ENCODE measurements around the gene RALGDS.
A peak's percentile ranks its signal among the peaks of the same experiment; 100 is the strongest.
"Not testable (repeated sequence)": the region's sequence is repeated elsewhere in the genome, so short reads cannot be mapped to it uniquely, and the experiment has no call there.

The RALGDS gene

DNA sequence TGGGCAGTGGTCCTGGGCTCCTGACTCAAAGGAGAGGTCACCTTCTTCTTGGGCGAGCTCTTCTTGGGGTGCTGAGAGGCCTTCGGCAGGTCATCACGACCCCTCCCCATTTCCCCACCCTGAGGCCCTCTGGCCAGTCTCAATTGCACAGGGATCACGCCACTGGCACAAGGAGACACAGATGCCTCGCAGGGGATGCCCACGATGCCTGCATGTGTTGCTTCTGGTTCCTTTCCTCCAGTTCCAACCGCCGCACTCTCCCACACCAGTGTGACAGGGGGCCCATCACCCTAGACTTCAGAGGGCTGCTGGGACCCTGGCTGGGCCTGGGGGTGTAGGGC, 57.9 kb downstream of the RALGDS start (continued):
- TF ChIP-seq ZNF280D (tag by site-specific recombination; IDR thresholded peaks at IDR 0.05) = no peak
- TF ChIP-seq, protein P1, sequence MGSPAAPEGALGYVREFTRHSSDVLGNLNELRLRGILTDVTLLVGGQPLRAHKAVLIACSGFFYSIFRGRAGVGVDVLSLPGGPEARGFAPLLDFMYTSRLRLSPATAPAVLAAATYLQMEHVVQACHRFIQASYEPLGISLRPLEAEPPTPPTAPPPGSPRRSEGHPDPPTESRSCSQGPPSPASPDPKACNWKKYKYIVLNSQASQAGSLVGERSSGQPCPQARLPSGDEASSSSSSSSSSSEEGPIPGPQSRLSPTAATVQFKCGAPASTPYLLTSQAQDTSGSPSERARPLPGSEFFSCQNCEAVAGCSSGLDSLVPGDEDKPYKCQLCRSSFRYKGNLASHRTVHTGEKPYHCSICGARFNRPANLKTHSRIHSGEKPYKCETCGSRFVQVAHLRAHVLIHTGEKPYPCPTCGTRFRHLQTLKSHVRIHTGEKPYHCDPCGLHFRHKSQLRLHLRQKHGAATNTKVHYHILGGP (tag by site-specific recombination; IDR thresholded peaks at IDR 0.05) = no peak

- CTCF ChIA-PET; H3K27ac ChIP-seq (ENCODE audit: extremely low read depth, low read depth, low read length): not testable (repeated sequence)
These were observed 58.5 kb downstream of the RALGDS start for GRCh38 chr9:133062569-133062968.

DNA sequence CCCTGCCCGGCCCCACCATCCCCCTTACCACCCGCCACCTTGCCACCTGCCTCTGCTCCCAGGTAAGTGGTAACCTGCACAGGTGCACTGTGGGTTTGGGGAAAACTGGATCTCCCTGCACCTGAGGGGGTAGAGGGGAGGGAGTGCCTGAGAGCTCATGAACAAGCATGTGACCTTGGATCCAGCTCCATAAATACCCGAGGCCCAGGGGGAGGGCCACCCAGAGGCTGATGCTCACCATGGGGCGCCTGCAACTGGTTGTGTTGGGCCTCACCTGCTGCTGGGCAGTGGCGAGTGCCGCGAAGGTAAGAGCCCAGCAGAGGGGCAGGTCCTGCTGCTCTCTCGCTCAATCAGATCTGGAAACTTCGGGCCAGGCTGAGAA, 59.3 kb downstream of the RALGDS start, which contains the start of gene CEL:
Gene CEL (plus strand): TSS at position 218 of the 382 bp plus-strand sequence. CDS start 22 bp downstream, at position 240.
- H3K9me3 ChIP-seq (ENCODE audit: control insufficient read depth, insufficient read depth, low read depth, low read length); POLR2A ChIA-PET; H3K4me1 ChIP-seq (ENCODE audit: control insufficient read depth, insufficient read depth, low read length); H3K27ac ChIP-seq (ENCODE audit: extremely low read depth, low read depth, low read length); H3K4me3 ChIP-seq (ENCODE audit: low read depth, low read length); CTCF ChIA-PET: not testable (repeated sequence)
- H3K36me3 ChIP-seq (ENCODE audit: control insufficient read depth in 2 of 2, insufficient read depth in 1 of 2, low read length in 2 of 2) = peaks cover 0 to 20% of the 10 kb centered on the region in 2 experiments; a peak in 1 of 3 replicates

More at GRCh38 chr9:133062569-133062968, 58.5 kb downstream of the RALGDS start:
- H3K4me3 ChIP-seq (ENCODE audit: low read depth, low read length); H3K4me1 ChIP-seq (ENCODE audit: control insufficient read depth, insufficient read depth, low read length); POLR2A ChIA-PET; H3K9me3 ChIP-seq (ENCODE audit: control insufficient read depth, insufficient read depth, low read depth, low read length): not testable (repeated sequence)
- TF ChIP-seq ZNF394 (tag by site-specific recombination; IDR thresholded peaks at IDR 0.05; ENCODE audit: borderline replicate concordance) = peak; percentile 33; the same call in 1 of the 2 replicates
- H3K36me3 ChIP-seq (ENCODE audit: control insufficient read depth in 2 of 2, insufficient read depth in 1 of 2, low read length in 2 of 2) = peaks cover 0 to 11% of the 10 kb centered on the region in 2 experiments; a peak in 1 of 3 replicates

DNA sequence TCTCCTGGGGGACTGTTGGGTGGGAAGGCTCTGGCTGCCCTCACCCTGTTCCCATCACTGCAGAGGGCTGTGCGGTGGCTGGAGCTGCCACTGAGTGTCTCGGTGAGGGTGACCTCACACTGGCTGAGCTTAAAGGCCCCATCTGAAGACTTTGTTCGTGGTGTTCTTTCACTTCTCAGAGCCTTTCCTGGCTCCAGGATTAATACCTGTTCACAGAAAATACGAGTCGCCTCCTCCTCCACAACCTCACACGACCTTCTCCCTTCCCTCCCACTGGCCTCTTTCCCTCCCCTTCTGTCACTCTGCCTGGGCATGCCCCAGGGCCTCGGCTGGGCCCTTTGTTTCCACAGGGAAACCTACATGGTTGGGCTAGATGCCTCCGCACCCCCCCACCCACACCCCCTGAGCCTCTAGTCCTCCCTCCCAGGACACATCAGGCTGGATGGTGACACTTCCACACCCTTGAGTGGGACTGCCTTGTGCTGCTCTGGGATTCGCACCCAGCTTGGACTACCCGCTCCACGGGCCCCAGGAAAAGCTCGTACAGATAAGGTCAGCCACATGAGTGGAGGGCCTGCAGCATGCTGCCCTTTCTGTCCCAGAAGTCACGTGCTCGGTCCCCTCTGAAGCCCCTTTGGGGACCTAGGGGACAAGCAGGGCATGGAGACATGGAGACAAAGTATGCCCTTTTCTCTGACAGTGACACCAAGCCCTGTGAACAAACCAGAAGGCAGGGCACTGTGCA, 59.8 kb downstream of the RALGDS start:
- H3K4me3 ChIP-seq (ENCODE audit: low read depth, low read length); H3K9me3 ChIP-seq (ENCODE audit: control insufficient read depth, insufficient read depth, low read depth, low read length); H3K4me1 ChIP-seq (ENCODE audit: control insufficient read depth, insufficient read depth, low read length); H3K27ac ChIP-seq (ENCODE audit: extremely low read depth, low read depth, low read length): not testable (repeated sequence)
- POLR2A ChIA-PET = interaction anchor here (0.6 kb wide), 1 partner anchor 23 kb away, joined by 5 read pairs; no protein-coding TSS in a partner anchor
- TF ChIP-seq GLIS2 (tag by site-specific recombination; IDR thresholded peaks at IDR 0.05) (0 out of 2 replicates have a peak, but pooled peaks have one; percentile 24), ZNF449 (tag by site-specific recombination; IDR thresholded peaks at IDR 0.05) (peak; percentile 53; the same call in 1 of the 2 replicates), GLIS1 (tag by site-specific recombination; IDR thresholded peaks at IDR 0.05) (peak; percentile 47; the same call in 1 of the 2 replicates), EGR2 (tag by site-specific recombination; IDR thresholded peaks at IDR 0.05; ENCODE audit: low read depth) (peak; percentile 69), ZFHX2 (tag by site-specific recombination; conservative IDR thresholded peaks at IDR 0.05) (peak; percentile 73)
- TF ChIP-seq, protein P2, sequence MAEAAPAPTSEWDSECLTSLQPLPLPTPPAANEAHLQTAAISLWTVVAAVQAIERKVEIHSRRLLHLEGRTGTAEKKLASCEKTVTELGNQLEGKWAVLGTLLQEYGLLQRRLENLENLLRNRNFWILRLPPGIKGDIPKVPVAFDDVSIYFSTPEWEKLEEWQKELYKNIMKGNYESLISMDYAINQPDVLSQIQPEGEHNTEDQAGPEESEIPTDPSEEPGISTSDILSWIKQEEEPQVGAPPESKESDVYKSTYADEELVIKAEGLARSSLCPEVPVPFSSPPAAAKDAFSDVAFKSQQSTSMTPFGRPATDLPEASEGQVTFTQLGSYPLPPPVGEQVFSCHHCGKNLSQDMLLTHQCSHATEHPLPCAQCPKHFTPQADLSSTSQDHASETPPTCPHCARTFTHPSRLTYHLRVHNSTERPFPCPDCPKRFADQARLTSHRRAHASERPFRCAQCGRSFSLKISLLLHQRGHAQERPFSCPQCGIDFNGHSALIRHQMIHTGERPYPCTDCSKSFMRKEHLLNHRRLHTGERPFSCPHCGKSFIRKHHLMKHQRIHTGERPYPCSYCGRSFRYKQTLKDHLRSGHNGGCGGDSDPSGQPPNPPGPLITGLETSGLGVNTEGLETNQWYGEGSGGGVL (tag by site-specific recombination; IDR thresholded peaks at IDR 0.05) = peak; percentile 49
- CTCF ChIA-PET = interaction anchor here (0.7 to 2.2 kb wide), 3 partner anchors 22 to 433 kb away, joined by 3 to 10 read pairs (median 7); no protein-coding TSS in a partner anchor
- H3K36me3 ChIP-seq (ENCODE audit: control insufficient read depth in 2 of 2, insufficient read depth in 1 of 2, low read length in 2 of 2) = peaks cover 0 to 25% of the 10 kb centered on the region in 2 experiments; a peak in 1 of 3 replicates
